HG02852 (cell line): ENCODE results near the gene LRRFIP1.
"Not testable (repeated sequence)": the region's sequence is repeated elsewhere in the genome, so short reads cannot be mapped to it uniquely, and the experiment has no call there.

Experiments used
- ATAC-seq: cut with Tn5 transposase; IDR thresholded peaks from one replicate; pipeline ENCODE4 v1.9.1; 2021; ENCODE audit warnings: mild to moderate bottlenecking, moderate library complexity; ENCODE audit not compliant: unreplicated experiment

Gene LRRFIP1, protein sequence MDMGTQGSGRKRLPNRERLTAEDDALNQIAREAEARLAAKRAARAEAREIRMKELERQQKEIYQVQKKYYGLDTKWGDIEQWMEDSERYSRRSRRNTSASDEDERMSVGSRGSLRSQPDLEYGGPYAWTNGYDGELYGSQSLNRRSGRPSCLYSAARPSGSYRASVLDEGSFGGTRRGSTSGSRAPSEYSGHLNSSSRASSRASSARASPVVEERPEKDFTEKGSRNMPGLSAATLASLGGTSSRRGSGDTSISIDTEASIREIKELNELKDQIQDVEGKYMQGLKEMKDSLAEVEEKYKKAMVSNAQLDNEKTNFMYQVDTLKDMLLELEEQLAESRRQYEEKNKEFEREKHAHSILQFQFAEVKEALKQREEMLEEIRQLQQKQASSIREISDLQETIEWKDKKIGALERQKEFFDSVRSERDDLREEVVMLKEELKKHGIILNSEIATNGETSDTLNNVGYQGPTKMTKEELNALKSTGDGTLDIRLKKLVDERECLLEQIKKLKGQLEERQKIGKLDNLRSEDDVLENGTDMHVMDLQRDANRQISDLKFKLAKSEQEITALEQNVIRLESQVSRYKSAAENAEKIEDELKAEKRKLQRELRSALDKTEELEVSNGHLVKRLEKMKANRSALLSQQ

DNA sequence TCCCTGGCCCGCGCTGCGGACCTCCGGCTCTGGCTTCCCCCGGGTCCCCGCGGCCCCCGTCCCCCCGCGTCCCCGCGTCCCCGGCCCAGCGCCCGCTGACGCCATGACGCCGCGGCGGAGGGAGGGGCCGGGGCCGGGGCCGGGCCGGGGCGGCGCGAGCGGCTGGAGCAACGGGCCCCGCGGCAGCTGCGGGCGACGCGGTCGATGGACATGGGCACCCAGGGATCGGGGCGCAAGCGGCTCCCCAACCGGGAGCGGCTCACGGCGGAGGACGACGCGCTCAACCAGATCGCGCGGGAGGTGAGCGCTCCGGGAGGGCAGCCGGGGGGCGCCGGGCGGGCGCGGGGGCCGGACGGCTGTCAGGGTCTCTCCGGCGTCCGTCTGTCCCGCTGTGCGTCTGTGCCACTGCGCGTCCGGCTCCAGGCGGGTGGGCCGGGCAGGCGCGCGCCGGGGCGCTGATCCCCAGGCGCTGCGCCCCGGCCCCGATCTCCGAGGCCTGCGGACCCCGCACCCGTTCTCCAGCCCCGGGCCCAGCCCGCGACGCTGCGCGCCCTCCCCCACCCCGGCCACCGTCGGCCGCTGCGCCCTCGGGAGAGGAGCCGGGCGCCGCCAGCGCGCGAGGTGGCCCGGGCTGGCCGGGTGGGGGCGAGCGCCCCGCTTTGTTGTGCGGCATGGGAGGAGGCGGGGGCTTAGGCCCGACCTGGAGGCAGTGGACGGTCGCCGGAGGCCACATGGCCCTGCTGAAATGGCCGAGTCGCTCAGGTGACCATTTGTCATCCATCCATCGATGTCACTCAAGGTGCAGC is at the start of gene LRRFIP1:
TSS of gene LRRFIP1 (plus strand) at position 147 of the 806 bp plus-strand sequence. CDS start at position 205, 58 bp downstream.
- no peak for ATAC-seq

DNA sequence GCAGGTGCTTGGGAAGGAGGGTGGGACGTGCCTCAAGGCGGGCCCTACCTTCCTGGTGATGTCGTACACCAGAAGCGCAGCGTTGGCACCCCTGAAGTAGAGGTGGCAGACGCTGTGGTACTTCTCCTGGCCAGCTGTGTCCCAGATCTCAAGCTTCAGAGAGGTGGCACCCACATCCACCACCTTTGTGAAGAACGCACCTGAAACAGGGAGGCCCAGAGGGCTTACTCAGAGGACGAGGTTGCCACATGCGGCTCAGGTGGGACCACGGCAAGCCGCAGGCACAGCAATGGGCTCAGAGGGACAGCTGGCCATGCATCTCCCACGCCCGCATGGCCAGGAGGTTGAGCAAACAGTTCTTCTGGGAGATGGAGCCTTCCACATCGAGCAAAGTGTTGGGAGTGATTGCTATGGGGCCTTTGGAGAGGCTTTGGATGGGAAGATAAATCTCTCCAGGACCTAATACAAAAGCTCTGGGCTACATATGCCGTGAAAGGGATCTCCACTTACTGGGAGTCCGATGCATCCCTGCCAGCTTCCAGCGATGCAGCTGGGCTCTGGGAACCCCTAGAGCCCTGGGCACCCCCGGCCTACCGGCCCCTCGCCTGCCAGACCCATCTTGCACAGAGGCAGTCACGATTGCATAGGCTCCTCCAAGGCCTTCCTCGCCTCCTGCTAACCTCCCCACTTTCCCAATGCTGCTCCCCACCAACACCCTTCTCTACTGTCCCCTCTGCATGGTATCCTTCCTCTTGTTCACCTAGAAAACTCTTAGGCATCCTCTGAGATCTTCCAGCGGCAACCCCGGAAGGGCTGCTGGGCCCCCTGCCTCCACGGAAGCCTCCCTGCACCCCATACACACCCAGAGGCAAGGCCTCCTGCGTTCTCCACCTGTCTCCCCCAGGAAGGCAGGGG is 49.2 kb upstream of the LRRFIP1 start:
- no peak for ATAC-seq

DNA sequence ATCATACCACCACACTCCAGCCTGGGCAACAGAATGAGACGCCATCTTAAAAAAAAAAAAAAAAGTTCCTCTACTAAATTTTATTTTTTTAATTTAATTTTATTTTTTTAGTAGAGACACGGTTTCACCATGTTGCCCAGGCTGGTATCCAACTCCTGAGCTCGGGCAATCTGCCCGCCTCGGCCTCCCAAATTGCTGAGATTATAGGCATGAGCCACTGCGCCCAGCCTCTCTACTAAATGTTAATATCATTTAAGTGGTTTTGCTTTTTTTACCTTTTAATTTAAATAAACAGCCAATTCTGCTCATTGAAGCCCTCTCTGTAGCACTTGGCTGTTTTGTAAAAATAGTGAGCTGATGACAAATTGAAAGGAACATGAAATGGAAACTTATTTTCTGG is 46.1 kb upstream of the LRRFIP1 start:
- ATAC-seq, result no peak

DNA sequence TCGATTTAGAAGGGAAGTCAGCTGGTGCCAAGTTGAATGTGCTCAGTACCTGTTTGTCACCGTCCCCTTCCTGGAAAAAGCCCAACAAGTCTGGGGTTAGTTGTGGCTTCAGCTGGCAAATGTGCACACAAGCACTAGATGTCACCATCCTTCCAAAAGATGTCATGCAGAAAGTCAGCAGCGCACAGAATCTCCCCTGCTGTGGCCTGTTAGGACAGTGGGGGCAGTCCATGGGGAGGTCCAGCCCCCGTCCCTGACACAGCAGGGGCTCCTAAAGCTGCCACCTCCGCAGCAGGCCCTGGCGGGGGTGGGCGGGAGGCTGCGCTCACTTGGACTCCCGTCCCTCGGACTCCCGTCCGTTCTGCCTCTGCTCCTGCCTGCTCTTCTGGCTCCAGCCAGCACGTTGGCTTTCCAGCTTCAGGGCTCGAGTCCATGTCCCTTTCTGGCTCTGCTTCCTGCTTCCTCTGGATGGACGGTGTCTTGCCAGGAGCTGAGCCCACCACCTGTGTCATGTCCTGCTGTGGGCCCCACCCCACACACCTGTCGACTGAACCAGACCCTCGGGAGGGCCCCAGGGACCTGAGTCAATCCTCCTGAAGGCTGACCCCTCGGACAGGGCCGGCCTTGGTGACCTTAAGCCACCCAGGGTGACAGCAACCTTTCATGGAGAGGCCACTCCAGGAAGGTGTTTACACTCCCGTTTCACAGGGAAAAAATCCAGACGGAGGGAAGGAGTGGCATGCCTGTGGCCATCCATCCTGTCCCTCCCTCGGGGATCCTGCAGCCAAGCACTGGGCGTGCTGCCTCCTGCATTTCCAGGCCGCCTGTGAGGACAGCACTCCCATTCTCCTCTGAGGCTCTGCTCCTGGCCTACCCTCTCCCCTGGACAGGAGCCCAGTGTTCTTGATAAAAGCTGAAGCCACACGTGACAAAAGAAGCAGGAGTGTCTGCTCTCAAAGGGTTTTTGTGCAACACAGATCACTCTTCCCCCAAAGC is 45.3 kb upstream of the LRRFIP1 start:
- ATAC-seq, result no peak

DNA sequence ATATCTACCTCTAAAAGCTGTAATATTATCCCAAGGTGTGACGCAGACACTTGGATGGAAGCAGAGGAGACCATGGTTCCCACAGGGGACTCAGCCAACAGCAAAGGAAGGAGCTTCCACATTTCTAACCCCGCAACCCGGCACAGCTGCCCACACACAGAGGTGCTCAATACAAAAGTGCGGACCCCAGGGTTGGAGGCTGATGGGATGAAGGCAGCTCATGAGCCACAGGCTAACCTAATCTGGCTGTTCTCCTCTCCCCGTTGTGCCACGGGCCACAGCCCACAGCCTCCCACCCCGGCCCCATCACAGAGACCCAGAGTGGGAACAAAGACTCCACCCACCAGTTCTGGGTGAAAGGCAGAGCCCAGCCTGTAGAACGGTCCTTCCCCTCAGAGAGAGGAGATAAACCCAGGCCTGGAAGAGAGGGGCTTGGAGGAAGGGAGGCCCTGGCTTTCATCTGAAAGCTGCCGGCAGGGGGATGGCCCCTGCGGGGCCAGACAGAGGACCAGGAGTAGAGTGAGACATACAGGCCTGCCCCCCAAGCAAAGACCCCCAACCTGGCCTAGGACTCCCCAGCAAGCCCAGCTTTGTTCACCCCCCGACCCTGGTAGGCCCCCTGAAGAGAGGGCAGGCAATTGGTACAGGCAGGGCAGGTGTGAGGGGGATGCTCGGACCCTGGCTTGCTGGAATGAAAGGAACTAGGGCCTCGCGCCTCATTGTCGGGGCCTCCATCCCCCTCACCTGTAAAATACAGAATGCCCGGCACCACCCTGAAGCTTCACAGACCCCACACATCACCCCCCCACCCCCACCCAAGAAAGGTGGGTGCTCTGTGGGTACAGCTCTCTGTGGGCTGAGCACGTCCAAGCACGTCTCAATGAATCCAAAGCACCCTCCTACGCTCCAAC is 43.7 kb upstream of the LRRFIP1 start:
- no peak for ATAC-seq

DNA sequence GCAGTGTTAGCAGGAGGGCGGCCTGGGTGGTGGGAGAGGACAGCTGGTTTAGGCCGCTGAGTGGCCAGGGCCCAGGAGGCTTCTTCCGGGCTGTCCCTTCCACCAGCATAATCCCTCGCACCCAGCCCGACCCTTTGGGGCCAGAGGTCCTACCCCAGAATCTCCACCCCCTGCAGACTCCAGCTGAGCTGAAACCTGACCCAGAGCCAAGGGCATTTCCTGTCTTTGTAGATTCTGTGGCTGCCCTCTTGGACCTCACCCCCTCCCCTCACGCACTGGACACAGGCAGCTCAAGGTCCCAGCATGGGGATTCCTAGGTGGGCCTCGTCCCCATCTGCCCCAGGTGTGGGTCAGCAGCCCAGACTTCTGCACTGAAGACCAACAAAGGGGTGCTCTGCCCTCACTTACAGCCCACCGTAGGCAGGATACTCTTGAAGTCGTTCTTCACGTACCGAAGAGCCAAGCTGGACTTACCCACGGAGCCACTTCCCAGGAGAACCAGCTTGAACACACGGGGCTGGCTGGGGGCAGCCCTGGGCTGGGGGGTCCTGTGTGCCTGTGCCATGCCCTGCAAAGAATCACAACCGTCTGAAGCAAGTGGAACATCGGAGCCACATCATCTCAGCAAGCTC is 41.7 kb upstream of the LRRFIP1 start:
- no peak for ATAC-seq

DNA sequence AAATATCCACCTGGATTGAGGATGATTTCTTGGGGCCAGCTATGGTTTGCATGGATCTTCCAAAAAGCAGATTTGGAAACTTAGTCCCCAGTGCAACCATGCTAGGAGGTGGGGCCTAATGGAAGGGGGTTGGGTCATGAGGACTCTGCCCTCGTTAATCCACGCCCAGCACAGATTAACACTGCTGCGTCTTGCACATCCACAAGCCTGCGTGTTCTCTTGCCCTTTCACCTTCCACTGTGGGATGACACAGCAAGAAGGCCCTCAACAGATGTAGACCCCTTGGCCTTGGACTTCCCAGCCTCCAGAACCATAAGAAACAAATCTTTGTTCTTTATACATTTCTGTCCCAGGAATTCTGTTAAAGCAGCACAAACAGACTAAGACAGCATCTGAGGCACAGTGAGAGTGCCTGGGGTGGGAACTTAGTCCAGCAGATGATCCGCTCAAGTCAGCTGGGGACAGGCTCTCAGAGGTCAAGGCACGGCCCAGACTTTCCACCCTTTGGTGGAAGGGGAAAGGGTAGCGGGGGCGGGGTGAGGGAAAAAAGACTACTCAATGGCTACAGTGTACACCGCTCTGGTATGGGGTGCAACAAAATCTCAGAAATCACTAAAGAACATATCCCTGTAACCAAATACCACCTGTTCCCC is 39.2 kb upstream of the LRRFIP1 start:
- ATAC-seq, result no peak

DNA sequence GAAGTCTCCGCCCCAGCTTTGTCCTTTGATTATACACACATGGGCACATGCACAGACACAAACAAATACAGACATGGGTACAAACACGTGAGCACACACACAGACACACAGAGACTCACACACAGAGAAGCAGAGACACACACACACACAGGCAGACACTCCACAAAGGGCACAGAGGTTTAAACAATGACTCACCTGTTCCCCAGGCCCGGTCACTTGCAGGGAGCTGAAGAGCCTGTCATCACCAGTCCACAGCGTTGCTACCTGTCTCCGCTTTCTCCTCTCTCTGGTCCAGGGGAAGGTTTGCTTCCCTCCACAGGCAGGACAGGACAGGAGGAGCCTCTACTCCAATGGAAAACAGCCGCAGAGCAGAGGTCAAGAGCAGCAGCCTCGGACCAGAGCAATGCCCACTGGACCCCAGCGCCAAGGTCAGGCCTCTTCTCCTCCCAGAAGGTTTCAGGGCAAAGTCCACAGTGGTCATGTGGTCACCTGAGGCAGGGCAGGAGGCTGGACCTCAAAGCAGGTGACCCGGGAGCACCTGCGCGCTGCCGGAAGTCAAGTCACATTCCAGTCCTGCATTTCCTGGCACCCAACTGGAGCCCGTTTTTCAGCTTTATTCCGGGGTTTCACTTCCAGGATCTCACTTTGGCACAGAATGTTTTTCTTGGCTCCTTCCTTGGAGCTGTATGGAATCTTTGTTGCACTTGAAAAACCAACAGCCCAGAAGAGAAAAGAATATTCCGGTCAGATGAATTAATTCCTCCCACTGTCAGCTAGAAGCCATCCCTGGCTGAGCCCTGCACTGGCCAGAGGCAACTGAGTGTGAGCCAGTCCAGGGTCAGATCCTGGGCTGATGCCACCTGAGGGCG is 36.9 kb upstream of the LRRFIP1 start, which contains the start of gene RAB17:
TSS of gene RAB17 (minus strand) at position 463 of the 869 bp plus-strand sequence. CDS start 4,580 bp downstream, outside the sequence.
- ATAC-seq, result no peak

DNA sequence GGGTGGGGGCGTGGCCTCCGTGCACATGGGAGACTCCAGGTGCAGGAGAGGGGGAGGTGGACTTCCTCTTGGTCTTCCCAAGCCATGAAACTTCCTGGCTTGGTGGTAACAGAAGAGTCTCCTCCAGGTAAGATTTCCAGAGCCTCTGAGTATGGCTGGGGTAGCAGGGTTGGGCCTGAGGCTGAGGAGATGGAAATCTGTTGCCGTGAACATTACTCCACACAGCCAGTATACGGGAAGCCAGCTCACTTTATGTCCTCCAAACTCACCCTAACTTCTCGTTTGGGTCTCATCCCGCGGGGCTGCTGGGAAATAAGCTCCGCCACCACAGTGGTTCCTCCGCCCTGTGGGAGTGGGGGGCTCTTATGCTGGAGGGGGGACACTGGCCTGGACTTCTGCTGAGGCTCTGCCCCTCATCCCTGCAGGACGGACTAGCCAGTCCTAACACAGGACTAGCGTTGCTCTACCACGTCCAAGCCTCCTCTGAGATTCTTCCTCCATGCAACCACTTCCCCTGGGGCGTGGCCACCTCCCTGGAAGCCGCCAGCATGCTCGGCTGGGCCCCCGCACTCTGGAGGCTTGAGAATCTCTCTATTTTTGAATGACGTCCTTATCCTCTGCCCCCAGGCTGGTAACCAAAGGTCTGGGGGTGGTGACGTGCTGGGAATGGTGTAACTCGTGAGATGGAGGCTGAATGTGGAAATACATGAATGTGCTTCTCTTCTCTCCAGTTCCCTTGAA is 36.1 kb upstream of the LRRFIP1 start:
- ATAC-seq, result no peak

DNA sequence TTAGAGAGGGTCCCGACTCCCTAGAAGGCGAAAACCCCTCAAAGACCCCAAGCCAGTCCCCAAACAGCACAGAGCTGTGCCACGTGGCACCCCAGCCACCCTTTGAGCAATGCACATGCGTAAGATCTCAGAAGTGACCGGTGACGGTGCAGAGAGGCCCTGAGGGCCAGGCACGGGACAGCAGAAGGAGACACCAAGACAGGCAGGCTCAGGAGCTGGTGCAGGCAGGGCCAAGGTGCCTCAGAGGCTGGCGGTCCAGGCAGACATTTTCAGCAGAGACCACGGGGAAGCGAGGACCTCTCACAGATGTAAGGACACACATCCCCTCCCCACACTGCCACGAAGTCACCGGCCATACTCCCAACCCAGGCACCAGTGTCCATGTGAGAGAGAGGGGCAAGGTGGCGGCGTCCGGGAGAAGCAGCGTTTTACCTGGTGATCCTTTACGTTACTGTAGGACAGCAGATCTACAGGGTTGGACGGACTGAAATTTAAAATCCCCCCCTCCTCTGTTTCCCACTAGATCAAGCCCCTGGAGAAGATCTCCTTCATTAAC is 34.9 kb upstream of the LRRFIP1 start:
- ATAC-seq, result no peak

DNA sequence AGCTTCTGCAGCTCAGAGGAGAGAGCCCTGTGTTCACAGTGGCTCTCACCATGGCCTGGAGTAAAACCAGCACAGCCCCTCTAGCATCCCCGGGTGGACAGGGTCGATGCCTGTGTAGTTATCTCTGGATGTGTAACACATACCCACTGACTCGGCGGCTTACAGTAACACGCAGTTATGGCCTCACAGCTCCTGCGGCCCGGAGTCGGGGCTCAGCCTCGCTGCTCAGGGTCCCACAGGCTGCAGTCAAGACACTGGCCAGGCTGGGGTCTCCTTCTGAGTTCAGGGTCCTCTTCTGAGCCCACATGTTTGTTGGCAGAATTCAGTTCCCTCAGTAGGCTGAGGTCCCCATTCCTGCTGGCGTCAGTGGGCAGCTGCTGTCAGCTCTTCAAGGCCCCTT is 34.4 kb upstream of the LRRFIP1 start:
- ATAC-seq, result no peak

DNA sequence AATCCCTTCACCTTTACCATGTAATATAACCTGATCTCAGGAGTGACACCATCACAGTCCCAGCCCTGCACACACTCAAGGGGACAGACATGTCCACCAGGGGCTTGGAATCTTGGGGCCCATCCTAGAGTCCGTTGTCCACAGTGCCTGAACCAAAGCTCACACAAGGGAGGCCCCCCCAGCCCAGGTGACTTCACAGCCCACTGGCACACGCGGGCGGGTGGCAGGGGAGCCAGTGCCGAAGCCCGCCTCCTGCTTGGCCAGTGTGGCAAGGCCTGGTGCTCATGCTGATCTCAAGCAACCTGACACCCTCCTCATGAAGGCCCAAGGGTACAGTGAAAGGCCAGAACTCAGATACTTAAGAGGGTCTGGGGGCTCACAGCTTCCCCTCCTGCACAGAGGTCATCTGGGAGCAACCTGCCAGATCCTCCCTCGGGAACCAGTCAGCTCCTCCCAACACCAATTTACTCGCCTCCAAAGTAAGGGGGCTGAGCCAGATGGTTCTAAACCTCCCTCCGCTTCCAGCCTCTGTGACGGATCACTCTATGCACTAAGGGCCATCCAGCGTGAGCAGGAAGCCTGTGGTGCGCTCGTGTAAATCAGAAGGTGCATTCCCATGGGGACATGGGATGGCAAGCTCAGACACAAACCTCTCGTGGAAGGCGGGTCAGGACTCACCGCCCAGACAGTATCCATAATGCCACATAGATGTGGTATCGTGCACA is 33.6 kb upstream of the LRRFIP1 start:
- ATAC-seq, result no peak

DNA sequence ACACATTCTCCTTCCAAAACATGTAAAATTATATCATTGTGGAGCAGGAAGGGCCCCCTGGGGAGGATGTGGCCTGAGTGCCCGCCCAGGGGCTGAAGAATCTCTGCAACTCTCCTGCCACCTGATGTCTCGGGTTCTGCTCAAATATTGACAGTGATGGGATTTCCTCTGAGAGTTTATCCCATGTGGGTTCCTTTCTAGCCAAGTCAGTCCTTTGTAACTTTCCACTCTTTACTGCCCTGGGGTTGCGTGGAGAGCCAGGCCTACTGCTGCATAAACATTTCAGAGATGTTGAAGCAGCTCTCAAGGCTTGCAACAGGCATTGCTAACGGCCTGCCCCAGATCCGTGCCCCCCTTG is 32.9 kb upstream of the LRRFIP1 start:
- no peak for ATAC-seq

DNA sequence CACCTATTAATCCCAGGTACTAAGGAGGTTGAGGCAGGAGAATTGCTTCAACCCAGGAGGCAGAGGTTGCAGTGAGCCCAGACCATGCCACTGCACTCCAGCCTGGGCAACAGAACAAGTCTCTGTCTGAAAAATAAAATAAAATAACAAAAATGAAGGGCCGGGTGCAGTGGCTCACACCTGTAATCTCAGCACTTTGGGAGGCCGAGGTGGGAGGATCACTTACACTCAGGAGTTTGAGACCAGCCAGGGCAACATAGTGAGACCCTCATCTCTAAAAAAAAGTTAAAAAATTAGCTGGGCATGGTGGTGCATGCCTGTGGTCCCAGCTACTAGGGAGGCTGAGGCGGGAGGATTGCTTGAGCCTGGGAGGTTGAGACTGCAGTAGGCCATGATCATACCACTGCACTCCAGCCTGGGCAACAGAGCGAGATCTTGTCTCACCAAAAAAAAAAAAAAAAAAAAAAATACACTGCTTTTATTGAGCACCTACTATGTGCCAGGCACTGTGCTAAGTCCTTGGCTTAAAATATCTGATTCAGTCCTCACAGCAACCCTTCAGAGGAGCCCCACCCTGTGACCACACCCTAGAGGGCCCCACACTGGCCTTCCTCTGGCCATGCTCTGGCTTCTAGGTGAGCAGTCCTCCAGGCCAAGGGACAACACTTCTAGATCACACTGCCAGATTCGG is 31.4 kb upstream of the LRRFIP1 start:
- not testable (repeated sequence) for ATAC-seq
